ENCODE results near the gene JUND.

JUND gene

DNA sequence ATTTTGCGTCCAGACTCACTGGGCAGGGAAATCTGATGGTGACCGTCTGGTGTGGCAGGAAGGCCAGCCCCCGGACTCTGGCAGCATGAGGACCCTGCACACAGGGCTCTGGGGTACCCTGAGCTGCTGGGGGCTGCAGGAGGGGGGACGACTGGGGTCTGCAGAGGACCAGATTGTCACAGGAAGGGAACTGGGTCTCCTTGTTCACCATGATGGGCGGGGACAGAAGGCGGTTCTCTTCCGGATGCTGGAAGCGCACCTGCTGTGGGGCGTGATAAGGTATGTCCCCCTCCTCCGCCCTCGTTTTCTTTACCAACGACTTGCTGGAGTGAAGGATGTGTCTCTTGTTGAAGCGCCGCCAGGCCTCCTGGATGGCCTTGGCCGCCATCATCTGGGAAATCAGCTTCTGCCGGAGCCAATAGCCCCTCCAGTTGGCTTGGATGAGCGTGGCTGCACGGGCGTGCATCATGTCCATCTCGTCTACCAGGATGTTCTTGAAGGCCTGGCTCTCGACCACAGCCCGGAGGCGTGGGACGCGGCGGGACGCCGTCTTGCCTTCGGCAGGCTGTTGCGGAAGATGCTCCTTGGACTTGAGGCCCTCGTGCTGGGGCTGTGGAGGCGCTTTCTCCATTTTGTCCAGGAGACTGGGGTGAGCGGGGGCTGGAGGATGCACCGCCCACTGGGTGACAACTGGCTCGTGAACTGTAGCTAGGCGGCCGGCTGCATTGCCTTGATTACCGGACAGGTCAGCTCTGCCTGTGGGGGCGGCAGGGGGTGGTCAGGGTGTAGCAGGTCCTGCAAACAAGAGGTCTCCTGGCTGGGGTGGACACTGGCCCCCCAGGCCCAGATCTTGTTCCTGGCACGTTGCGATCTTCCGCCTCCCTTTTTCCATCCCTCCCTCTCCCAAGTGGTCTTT is 14.4 kb downstream of the JUND start:
- no peak for DNase-seq

DNA sequence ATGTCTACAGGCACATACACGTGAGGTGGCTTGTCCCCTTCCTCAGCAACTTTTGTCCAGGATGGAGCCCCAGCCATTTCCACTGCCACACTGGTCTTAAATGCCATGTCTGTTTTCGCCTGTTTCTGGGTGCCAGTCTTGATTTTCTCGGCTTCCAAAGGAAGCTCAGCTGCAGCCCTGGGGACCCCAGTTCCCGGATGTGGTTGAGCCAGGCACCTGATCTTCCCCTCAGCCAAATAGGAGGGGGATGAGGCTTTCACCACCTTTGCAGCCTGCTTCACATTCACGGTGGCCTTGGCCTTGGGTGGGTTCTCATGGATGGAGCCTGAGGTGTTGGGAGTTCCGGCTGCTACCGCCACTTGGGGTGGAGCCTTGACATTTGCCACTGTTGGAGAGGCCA is 15.8 kb downstream of the JUND start:
- DNase-seq, result no peak

- DNase-seq, result no peak
Measured at GRCh38 chr19:18264971-18265540, 16.4 kb downstream of the JUND start.

GRCh38 chr19:18264137-18264854 is 17.1 kb downstream of the JUND start:
- no peak for DNase-seq

DNA sequence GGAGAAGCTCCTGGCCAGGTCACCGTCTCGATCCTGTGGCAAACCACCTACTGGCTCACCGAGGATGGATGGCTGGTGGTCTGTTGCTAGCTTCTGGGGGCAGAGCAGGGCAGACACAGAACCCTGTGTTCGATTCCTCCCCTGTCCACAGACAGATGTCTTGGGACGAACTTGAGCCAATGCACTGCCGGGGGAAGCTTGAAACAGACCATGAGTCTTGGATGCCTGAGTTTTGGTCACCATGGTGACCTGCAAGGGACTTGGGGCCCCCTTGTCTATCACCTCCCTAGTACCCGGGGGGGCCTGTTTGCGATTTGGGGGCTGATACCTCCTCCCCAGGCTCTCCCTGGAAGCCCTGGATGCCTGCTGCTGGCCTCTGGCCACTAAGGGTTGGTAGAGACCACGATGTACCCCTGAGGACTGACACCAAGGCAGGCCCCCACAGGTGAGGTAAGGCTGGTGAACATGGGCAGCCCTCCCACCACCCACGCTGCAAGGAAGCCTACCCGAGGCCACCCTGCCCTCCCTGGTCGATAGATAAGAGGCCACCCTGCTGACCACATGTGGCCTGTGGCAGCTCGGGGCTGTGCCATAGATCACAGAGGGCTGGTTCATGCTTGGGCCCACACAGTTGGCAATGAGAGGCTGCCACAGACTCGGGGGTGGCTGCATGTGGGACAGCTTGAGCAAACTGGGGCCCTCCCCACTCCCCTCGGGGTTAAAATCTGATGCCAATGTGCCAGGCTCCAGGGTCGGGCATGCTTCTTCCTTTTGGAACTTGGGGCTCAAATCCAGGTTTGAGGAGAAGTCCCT is 17.9 kb downstream of the JUND start:
- DNase-seq, result no peak

GRCh38 chr19:18262917-18263316 is 18.5 kb downstream of the JUND start:
- DNase-seq, result no peak

DNA sequence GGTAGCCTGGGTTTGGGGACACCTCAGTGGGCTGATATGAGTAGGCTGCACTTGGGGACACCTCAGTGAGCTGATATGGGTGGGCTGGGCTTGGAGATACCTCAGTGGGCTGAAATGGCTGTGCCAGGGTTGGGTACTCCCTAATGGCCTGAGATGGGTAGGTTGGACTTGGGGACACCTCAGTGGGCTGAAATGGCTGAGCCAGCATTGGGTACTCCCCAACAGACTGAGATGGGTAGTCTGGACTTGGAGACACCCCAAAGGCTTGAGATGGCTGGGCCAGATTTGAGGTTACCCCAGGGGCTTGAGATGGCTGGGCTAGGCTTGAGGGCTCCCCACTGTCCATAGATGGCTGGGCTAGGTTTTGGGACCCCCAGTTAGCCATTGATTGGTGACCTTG is 19.3 kb downstream of the JUND start:
- DNase-seq, result no peak

GRCh38 chr19:18261474-18261873 is 19.9 kb downstream of the JUND start:
- DNase-seq, result no peak

DNA sequence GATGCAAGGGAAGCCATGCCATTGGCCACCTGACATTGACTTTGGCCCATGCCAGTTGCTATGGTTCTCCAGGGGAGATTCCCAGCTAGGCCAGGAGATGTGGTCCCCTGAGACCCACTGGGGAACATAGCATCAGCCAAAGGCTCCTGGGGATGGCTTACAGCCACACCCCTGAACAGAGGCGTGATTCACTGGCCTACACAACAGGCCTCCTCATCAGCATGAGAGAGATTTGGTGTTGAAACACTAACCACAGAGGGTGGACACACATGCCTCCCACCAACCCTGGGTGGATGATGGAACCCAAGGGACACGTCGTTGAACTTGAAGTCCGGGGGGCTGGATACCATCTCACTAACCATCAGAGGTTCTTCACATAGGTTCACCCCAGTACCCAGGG is 21.5 kb downstream of the JUND start:
- DNase-seq, result no peak

DNA sequence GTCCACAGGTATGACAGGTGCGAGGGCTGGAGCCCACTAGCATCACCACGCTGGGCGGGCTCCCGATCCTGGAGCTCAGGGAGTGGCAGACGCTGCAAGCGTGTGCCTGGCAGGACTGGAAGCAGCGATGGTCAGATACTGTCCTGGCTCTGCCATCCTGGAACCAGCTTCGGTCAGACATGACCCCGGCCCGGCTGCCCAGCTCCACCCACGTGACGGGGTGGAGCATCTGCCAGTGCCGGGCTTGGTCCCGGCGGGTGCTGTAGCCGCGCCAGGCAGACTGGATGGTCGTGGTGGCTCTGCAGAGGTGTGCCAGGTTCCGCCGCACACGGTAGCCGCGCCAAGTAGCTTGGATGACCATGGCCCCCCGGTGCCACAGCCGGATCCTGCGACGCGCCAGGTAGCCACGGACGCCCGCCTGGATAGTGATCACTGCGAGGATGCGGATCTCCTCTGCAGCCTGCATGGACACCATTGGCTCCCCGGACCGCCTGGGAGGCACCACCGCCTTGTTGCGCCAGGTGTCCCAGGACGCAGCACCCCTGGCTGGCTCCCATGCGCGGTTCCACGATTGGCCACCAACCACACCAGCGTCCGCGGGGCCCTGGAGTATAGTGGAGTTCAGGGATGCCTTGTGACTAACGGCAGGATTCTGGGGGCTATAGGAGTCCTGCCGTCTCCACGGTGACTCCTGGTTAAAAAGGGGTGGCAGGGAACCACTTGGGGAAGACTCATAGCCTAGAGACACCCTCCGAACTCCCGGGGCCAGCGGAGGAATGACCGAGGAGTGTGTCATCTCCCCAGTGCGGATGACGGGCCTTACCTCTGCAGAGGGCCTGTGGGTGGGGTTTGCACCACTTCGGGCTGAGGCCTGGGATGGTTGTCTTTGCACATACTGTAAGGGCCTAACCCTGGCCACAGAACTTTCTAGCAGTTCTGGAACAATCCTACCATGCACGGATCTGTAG is 23.6 kb downstream of the JUND start:
- DNase-seq, result no peak

DNA sequence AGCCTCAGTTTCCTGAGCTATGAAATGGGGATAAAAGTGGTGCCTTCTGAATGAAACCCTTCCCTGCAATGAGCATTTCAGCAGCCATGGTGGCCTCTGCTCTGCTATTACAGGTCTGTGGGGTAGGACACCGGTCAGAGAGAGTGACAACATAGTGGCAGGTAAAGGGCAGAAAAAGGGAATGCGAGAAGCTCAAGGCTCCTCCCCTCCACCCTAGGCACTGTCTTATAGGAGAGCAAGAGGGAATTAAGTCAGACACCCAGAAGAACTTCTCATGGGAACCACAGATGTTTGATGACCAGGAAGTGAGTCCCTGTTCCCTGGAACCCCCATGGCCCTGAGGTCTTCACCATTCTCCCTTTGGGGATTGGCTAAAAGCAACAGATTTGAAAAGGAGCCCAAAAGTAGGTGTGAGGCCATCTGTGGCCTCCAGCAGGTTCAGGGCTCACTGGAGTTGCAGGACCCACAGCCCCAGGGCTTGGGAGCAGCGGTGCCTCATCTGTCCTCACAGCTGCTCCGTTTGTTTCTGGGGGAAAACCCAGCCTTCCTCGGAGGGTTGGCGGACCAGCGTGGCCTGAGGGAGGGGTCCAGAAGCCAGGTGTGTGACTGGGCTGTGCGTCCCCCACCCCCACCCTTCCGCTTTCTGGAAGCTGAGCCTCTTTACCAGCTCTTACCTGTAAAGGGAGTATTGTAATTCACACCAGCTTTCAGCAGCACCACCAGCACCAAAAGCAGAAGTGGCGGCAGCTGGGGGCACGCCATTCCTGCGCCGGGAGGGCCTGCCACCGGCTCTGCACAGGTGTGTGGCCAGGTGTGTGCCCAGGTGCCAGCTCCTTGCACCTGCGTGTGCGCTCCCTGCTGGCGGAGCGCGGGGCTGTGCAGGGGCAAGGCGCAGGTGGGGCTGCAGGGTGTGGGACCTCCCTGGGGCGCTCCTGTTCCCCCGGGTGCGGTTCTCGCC is 26.6 kb downstream of the JUND start:
- DNase-seq, result peak; percentile 58

GRCh38 chr19:18253716-18254115 is 27.7 kb downstream of the JUND start:
- no peak for DNase-seq

- DNase-seq, result no peak
Measured at GRCh38 chr19:18253130-18253529, 28.3 kb downstream of the JUND start.

GRCh38 chr19:18252370-18252717 is 29.1 kb downstream of the JUND start:
- no peak for DNase-seq

DNA sequence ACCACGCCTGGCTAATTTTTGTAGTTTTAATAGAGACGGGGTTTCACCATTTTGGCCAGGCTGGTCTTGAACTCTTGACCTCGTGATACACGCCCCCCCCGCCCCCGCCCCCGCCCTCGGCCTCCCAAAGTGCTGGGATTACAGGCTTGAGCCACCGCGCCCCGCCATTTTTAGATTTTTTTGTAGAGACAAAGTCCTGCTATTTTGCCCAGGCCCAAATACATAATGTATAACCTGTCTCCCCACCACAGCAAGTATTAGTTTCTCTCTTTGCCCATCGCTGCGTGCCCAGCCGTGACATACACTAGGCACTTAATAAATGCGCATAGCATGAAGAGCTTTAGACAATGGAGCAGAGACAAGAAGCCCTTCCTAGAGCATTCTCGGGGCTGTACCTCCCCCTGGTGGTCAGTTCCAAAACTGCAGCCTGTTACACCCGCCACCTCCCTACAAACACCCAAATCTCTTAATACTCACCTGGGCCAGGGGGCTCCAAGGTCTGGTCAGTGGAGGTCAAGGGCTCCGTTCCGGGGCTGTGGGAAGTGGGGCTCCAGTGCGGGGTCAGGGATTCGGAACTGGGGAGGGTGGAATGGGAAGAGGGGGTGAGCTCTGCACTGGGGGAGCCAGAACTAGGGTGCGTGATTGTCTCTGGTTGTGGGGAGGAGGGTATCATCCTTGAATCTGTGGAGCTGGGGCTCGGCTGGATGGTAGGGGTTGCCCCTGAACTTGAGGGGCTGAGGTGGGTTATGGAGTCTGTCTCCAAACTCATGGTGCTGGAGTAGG is 29.6 kb downstream of the JUND start:
- peak; percentile 17 for DNase-seq

GRCh38 chr19:18249834-18250233 is 31.6 kb downstream of the JUND start:
- DNase-seq, result no peak

DNA sequence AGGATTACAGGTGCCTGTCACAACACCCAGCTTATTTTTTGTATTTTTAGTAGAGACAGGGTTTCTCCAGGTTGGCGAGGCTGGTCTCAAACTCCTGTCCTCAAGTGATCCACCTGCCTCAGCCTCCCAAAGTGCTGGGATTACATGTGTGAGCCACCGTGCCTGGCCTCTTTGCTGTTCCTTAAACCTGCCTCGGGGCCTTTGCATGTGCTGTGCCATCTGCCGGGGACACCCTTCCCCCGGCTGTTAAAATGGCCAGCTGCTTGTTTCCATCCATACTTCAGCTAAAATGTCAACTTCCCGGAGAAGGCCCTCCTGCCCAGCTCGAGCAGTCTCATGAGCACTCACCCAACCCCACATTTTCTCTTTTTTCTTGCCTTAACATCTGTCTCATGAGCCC is 36.1 kb downstream of the JUND start:
- DNase-seq, result no peak

- DNase-seq, result no peak
Measured at GRCh38 chr19:18239303-18239702, 42.1 kb downstream of the JUND start.

GRCh38 chr19:18234194-18234593 is 47.2 kb downstream of the JUND start:
- DNase-seq, result no peak

Data from NCI-H2107 (cell line).